Measurements from ENCODE around the gene SCAI.

The SCAI gene

GRCh38 chr9:125147401-125147951, 4.1 kb upstream of the SCAI start:
- no peak for DNase-seq (ENCODE audit: low read depth)
- TF ChIP-seq CTCF (IDR thresholded peaks at IDR 0.05; ENCODE audit: control insufficient read depth, insufficient read depth, low read depth, low read length, missing control alignments): no peak
- H3K4me3 ChIP-seq (ENCODE audit: control insufficient read depth, low read depth, low read length): no peak overlapping the region

- TF ChIP-seq CTCF (IDR thresholded peaks at IDR 0.05; ENCODE audit: control insufficient read depth, insufficient read depth, low read depth, low read length, missing control alignments): no peak
- H3K4me3 ChIP-seq (ENCODE audit: control insufficient read depth, low read depth, low read length): no peak overlapping the region
- no peak for DNase-seq (ENCODE audit: low read depth)
These were observed 2.9 kb upstream of the SCAI start for GRCh38 chr9:125146247-125146646.

GRCh38 chr9:125145425-125145824, 2.1 kb upstream of the SCAI start:
- no peak for DNase-seq (ENCODE audit: low read depth)
- no peak overlapping the region for H3K4me3 ChIP-seq (ENCODE audit: control insufficient read depth, low read depth, low read length)
- no peak for TF ChIP-seq CTCF (IDR thresholded peaks at IDR 0.05; ENCODE audit: control insufficient read depth, insufficient read depth, low read depth, low read length, missing control alignments)

- peak overlapping the region; percentile 77 for H3K4me3 ChIP-seq (ENCODE audit: control insufficient read depth, low read depth, low read length)
- no peak for TF ChIP-seq CTCF (IDR thresholded peaks at IDR 0.05; ENCODE audit: control insufficient read depth, insufficient read depth, low read depth, low read length, missing control alignments)
- no peak for DNase-seq (ENCODE audit: low read depth)
These were observed 560 bp downstream of the SCAI start for GRCh38 chr9:125142560-125143376.

- H3K4me3 ChIP-seq (ENCODE audit: control insufficient read depth, low read depth, low read length): no peak overlapping the region
- TF ChIP-seq CTCF (IDR thresholded peaks at IDR 0.05; ENCODE audit: control insufficient read depth, insufficient read depth, low read depth, low read length, missing control alignments): no peak
- no peak for DNase-seq (ENCODE audit: low read depth)
These were observed 1.6 kb downstream of the SCAI start for GRCh38 chr9:125141751-125142150.

GRCh38 chr9:125141251-125141650, 2.1 kb downstream of the SCAI start:
- H3K4me3 ChIP-seq (ENCODE audit: control insufficient read depth, low read depth, low read length): no peak overlapping the region
- no peak for TF ChIP-seq CTCF (IDR thresholded peaks at IDR 0.05; ENCODE audit: control insufficient read depth, insufficient read depth, low read depth, low read length, missing control alignments)
- no peak for DNase-seq (ENCODE audit: low read depth)

Data from AG09309 (cell line).